HepG2 (cell line): Measurements from ENCODE around the gene TMEM132D.

Experiments
- ARID4A ChIP-seq: sonication (generic); formaldehyde crosslinking; IDR thresholded peaks from 2 replicates; pipeline ENCODE4 v1.5.0; 2020; ENCODE audit warnings: mild to moderate bottlenecking, missing genetic modification reagents, borderline replicate concordance
- FOXA1 ChIP-seq, 2 experiments: fragments of 450-650 bp in 1 of 2; sonication (generic) in 1 of 2; formaldehyde crosslinking in 1 of 2; IDR thresholded peaks; 2 replicates each; pipeline versions ENCODE4 v1.4.0 to v1.6.1; 2016 to 2020; ENCODE audit warnings: missing genetic modification reagents in 1 of 2
- GABPA ChIP-seq, 2 experiments: IDR thresholded peaks; 2 replicates each; pipeline ENCODE4 v1.6.1; 2011 to 2016; ENCODE audit warnings: low read depth in 2 of 2, low read length in 1 of 2, missing biosample characterization in 1 of 2, missing genetic modification characterization in 1 of 2
- MEF2D ChIP-seq: sonication (generic); formaldehyde crosslinking; IDR thresholded peaks from 2 replicates; pipeline ENCODE4 v1.5.1; 2020; ENCODE audit warnings: mild to moderate bottlenecking, missing genetic modification reagents
- NR3C1 ChIP-seq: sonication (generic); formaldehyde crosslinking; IDR thresholded peaks from 2 replicates; pipeline ENCODE4 v1.4.0; 2020; ENCODE audit warnings: missing genetic modification reagents
- TEAD2 ChIP-seq: sonication (generic); formaldehyde crosslinking; IDR thresholded peaks from 2 replicates; pipeline ENCODE4 v1.9.0; 2021; ENCODE audit warnings: missing genetic modification reagents
- TRIM24 ChIP-seq: sonication (generic); formaldehyde crosslinking; IDR thresholded peaks from 2 replicates; pipeline ENCODE4 v1.8.0; 2022; ENCODE audit warnings: mild to moderate bottlenecking, missing genetic modification reagents
- ZC3H4 ChIP-seq: sonication (generic); formaldehyde crosslinking; IDR thresholded peaks from 2 replicates; pipeline ENCODE4 v1.4.0; 2020; ENCODE audit warnings: missing genetic modification reagents, borderline replicate concordance
- ZNF280B ChIP-seq: sonication (generic); formaldehyde crosslinking; IDR thresholded peaks from 2 replicates; pipeline ENCODE4 v1.5.0; 2020; ENCODE audit warnings: missing genetic modification reagents, mild to moderate bottlenecking, borderline replicate concordance
- ZNF513 ChIP-seq: sonication (generic); formaldehyde crosslinking; conservative IDR thresholded peaks from 2 replicates; pipeline ENCODE4 v1.5.0; 2020; ENCODE audit warnings: missing genetic modification reagents
- ZNF740 ChIP-seq: sonication (generic); formaldehyde crosslinking; IDR thresholded peaks from 2 replicates; pipeline ENCODE4 v1.4.0; 2020; ENCODE audit warnings: missing genetic modification reagents
- ZNF75D ChIP-seq: sonication (generic); formaldehyde crosslinking; IDR thresholded peaks from 2 replicates; pipeline ENCODE4 v1.8.1; 2023; ENCODE audit warnings: missing genetic modification reagents, mild to moderate bottlenecking, borderline replicate concordance
- ZUFSP ChIP-seq: sonication (generic); formaldehyde crosslinking; IDR thresholded peaks from 2 replicates; pipeline ENCODE4 v1.9.0; 2021; ENCODE audit warnings: missing genetic modification reagents, mild to moderate bottlenecking, borderline replicate concordance

GRCh38 chr12:129566800-129567199, 337.0 kb downstream of the TMEM132D start:
- TF ChIP-seq ARID4A (CRISPR knock-in tag) (no peak), TEAD2 (CRISPR knock-in tag) (no peak), ZUFSP (no peak), ZNF740 (CRISPR knock-in tag) (no peak), ZC3H4 (no peak), GABPA (IDR thresholded peaks at IDR 0.05; ENCODE audit: low read depth, low read length) (no peak), GABPA (CRISPR knock-in tag; IDR thresholded peaks at IDR 0.05; ENCODE audit: low read depth) (no peak), FOXA1 (IDR thresholded peaks at IDR 0.05) (no peak), FOXA1 (CRISPR knock-in tag; IDR thresholded peaks at IDR 0.05) (no peak), ZNF75D (CRISPR knock-in tag) (no peak), ZNF280B (CRISPR knock-in tag) (no peak), NR3C1 (CRISPR knock-in tag) (no peak), TRIM24 (no peak), ZNF513 (CRISPR knock-in tag) (no peak), MEF2D (CRISPR knock-in tag) (no peak)
